ENCODE measurements around the gene SNAI3. TPM values are rescaled to one million over a fixed set of nuclear protein-coding genes. Genes with fewer than 3 reads are reported as not detected.

SNAI3 gene
- total RNA-seq, 1 experiment from 2014 or later: 9.1 TPM

DNA sequence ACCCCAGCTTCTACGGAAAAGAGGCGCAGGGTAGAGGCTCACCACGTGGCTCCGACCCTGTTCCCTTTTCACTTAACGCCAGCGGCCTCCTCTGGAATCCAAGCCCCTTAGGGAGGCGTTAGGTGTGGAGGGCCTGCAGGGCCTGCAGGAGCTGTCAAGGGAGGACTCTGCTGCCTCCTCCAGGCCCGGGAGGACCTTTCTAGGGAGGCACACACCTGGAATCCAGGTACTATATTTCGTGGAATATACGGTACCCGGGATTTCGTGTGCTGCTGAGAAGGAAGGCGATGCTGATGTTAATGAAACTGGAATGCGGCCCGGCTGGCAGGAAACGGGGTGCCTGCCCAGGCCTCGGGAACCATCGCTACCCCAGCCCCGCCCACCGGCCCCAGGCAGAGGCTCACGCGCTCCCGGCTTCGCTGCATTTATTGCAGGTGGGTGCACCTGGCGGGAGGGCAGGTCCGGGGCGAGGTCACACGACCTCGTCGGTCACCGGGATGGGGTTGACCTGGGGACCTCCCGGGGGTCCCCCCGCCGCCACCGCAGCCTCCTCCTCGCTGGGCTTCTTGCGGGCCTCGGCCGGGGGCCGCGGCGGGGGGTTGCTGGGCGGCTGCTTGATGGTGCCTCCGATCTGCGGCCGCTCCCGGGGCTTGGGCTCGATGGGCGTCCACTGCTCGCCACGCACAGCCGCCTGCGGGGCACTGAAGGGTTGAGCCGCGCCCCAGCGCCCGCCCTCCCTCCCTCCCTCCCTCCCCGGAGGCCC is 43.2 kb downstream of the SNAI3 start:
- ATAC-seq (no peak), DNase-seq (ENCODE audit: low spot score) (peak; percentile 16)
- no peaks in the 10 kb centered on the region for H3K36me3 Mint-ChIP-seq
- no peak overlapping the region for H3K4me3 Mint-ChIP-seq
- peaks cover 13% of the 10 kb centered on the region for H3K27me3 Mint-ChIP-seq (ENCODE audit: low read depth)
- TF ChIP-seq, protein P1, sequence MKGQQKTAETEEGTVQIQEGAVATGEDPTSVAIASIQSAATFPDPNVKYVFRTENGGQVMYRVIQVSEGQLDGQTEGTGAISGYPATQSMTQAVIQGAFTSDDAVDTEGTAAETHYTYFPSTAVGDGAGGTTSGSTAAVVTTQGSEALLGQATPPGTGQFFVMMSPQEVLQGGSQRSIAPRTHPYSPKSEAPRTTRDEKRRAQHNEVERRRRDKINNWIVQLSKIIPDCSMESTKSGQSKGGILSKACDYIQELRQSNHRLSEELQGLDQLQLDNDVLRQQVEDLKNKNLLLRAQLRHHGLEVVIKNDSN (CRISPR knock-in tag; IDR thresholded peaks at IDR 0.05): no peak
- TF ChIP-seq, protein P2, sequence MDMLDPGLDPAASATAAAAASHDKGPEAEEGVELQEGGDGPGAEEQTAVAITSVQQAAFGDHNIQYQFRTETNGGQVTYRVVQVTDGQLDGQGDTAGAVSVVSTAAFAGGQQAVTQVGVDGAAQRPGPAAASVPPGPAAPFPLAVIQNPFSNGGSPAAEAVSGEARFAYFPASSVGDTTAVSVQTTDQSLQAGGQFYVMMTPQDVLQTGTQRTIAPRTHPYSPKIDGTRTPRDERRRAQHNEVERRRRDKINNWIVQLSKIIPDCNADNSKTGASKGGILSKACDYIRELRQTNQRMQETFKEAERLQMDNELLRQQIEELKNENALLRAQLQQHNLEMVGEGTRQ (CRISPR knock-in tag; IDR thresholded peaks at IDR 0.05): no peak
- peak; percentile 89 for TF ChIP-seq ZNF263 (CRISPR knock-in tag; IDR thresholded peaks at IDR 0.05; ENCODE audit: low read depth)
- TF ChIP-seq, protein P3, sequence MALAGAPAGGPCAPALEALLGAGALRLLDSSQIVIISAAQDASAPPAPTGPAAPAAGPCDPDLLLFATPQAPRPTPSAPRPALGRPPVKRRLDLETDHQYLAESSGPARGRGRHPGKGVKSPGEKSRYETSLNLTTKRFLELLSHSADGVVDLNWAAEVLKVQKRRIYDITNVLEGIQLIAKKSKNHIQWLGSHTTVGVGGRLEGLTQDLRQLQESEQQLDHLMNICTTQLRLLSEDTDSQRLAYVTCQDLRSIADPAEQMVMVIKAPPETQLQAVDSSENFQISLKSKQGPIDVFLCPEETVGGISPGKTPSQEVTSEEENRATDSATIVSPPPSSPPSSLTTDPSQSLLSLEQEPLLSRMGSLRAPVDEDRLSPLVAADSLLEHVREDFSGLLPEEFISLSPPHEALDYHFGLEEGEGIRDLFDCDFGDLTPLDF (CRISPR knock-in tag; IDR thresholded peaks at IDR 0.05): no peak
- no peak for TF ChIP-seq SMAD4 (CRISPR knock-in tag; IDR thresholded peaks at IDR 0.05)
- peaks cover 18% of the 10 kb centered on the region for H3K4me1 Mint-ChIP-seq
- no peaks in the 10 kb centered on the region for H3K9me3 Mint-ChIP-seq
- H3K27ac Mint-ChIP-seq: no peak overlapping the region
- ChIA-PET POLR2A (no interaction called here), CTCF (interaction anchor here (1.3 to 1.4 kb wide), 3 partner anchors 10 to 42 kb away, joined by 3 to 7 read pairs (median 5); no protein-coding TSS in a partner anchor)

DNA sequence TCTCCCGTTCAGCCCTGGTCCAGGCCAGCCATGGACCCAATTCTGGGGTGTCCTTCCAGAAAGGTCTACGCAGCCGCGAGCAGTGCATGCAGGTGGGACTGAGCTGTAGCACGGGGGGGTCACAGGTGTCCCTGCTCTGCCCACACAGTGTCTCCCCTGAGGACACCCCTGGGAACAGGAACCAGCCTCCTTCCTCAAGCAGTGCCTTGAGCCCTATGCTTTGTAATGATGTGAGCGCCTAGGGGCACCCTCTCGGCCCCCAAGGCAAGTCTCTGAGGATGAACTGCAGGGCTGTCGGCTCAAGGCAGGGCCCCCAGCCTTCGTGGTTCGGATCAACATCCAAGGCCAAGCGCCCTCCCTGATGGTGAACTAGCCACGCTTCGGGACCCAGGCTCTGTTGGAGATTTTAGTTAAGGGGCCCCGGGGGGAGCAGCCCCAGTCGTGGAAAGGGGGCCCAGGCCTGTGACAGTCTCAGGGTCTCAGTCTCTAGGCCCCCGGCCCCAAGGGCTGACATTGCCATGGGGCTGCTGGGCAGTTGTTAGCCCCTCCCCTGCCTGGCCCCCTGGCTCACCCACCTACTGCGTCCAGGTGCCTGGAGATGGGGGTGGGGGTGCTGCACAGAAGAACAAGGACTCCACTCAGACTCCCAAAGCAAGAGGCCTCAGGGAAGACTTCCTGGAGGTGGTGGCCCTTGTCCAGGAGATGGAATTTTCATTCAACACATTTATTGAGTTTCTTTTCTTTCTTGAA is 45.6 kb downstream of the SNAI3 start:
- ChIA-PET POLR2A (no interaction called here), CTCF (interaction anchor here (0.5 to 4.9 kb wide), 4 partner anchors 9 to 789 kb away, joined by 3 to 26 read pairs (median 12); partner anchors contain the start of gene SNAI3)
- H3K9me3 Mint-ChIP-seq: no peaks in the 10 kb centered on the region
- H3K4me3 Mint-ChIP-seq: peak overlapping the region; percentile 27; the same call in 1 of the 2 replicates
- H3K27ac Mint-ChIP-seq: no peak overlapping the region
- peaks cover 35% of the 10 kb centered on the region for H3K4me1 Mint-ChIP-seq
- ATAC-seq (no peak), DNase-seq (ENCODE audit: low spot score) (no peak)
- no peaks in the 10 kb centered on the region for H3K36me3 Mint-ChIP-seq
- peaks cover 18% of the 10 kb centered on the region for H3K27me3 Mint-ChIP-seq (ENCODE audit: low read depth)
- TF ChIP-seq AR (CRISPR knock-in tag; IDR thresholded peaks at IDR 0.05) (no peak), ZNF317 (CRISPR knock-in tag; IDR thresholded peaks at IDR 0.05; ENCODE audit: borderline replicate concordance, low read depth) (no peak), ZBTB21 (CRISPR knock-in tag; IDR thresholded peaks at IDR 0.05; ENCODE audit: borderline replicate concordance) (no peak), CTCF (IDR thresholded peaks at IDR 0.05) (no peak), HMGA2 (CRISPR knock-in tag; IDR thresholded peaks at IDR 0.05) (no peak), NFATC4 (CRISPR knock-in tag; IDR thresholded peaks at IDR 0.05) (no peak), RELA (CRISPR knock-in tag; IDR thresholded peaks at IDR 0.05; ENCODE audit: borderline replicate concordance) (no peak), AFF4 (CRISPR knock-in tag; IDR thresholded peaks at IDR 0.05; ENCODE audit: borderline replicate concordance) (no peak), ZNF416 (CRISPR knock-in tag; IDR thresholded peaks at IDR 0.05) (no peak)
- TF ChIP-seq, protein P1 (CRISPR knock-in tag; IDR thresholded peaks at IDR 0.05): no peak
- TF ChIP-seq, protein P3 (CRISPR knock-in tag; IDR thresholded peaks at IDR 0.05): no peak
- TF ChIP-seq, protein P4, sequence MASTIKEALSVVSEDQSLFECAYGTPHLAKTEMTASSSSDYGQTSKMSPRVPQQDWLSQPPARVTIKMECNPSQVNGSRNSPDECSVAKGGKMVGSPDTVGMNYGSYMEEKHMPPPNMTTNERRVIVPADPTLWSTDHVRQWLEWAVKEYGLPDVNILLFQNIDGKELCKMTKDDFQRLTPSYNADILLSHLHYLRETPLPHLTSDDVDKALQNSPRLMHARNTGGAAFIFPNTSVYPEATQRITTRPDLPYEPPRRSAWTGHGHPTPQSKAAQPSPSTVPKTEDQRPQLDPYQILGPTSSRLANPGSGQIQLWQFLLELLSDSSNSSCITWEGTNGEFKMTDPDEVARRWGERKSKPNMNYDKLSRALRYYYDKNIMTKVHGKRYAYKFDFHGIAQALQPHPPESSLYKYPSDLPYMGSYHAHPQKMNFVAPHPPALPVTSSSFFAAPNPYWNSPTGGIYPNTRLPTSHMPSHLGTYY (CRISPR knock-in tag; IDR thresholded peaks at IDR 0.05): no peak
